Fibroblast of the aortic adventitia (primary cell): ENCODE results near the gene CDC42BPA. TPM values are rescaled to one million over a fixed set of nuclear protein-coding genes. Genes with fewer than 3 reads are reported as not detected.
"Not testable (repeated sequence)": the region's sequence is repeated elsewhere in the genome, so short reads cannot be mapped to it uniquely, and the experiment has no call there.

Experiments used
- DNase-seq: peaks from one replicate; pipeline ENCODE4 v3.0.0-alpha.2; 2010; ENCODE audit warnings: low read depth
- H3K4me3 ChIP-seq: 2 replicates; pipeline ENCODE4 v1.5.1; 2011; ENCODE audit warnings: low read depth, mild to moderate bottlenecking, control low read depth, low read length, moderate library complexity
- CTCF ChIP-seq: IDR thresholded peaks from 2 replicates; pipeline ENCODE4 v1.5.1; 2011; ENCODE audit warnings: mild to moderate bottlenecking, low read length, control low read depth, inconsistent platforms; ENCODE audit not compliant: insufficient read depth
- total RNA-seq: library from RNA; depleted of rRNA; stranded (reverse); fragments of >200 nt; gene quantifications from 2 replicates; pipeline ENCODE4 v1.2.3, GENCODE V29; 2012; ENCODE audit warnings: low replicate concordance

CDC42BPA gene
- total RNA-seq, 1 donor: 82.5 TPM

GRCh38 chr1:227003165-227003564, 315.1 kb downstream of the CDC42BPA start:
- no peak overlapping the region for H3K4me3 ChIP-seq
- no peak for TF ChIP-seq CTCF
- DNase-seq: no peak

DNA sequence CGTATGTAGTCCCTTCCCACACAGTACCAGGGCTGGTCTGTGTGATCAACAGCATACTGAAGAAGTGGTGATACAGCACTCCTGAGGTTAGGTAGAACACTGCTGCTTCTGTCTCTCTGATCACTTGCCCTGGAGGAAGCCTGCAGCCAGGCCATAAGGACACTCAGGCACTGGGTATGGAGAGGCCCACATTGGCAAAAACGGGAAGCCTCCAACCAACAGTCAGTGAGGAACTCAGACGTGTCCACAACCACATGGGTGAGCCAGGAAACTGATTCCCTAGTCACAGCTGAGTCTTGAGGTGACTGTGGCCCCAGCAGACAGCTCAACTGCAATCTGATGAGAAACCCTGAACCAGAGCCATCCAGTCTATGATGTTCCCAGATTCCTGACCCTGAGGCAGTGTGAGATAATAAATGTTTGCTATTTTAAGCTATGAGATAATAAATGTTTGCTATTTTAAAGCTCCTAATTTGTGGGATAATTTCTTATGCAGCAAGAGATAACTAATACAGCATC, 315.7 kb downstream of the CDC42BPA start:
- H3K4me3 ChIP-seq: no peak overlapping the region
- TF ChIP-seq CTCF: no peak

GRCh38 chr1:226999579-226999978, 318.7 kb downstream of the CDC42BPA start:
- H3K4me3 ChIP-seq, DNase-seq: not testable (repeated sequence)

More for the DNA sequence above, 315.7 kb downstream of the CDC42BPA start:
- DNase-seq: no peak

GRCh38 chr1:226995365-226996332, 322.6 kb downstream of the CDC42BPA start:
- no peak overlapping the region for H3K4me3 ChIP-seq
- TF ChIP-seq CTCF: no peak
- DNase-seq: no peak

- H3K4me3 ChIP-seq: no peak overlapping the region
- no peak for TF ChIP-seq CTCF
- no peak for DNase-seq
These were observed 323.5 kb downstream of the CDC42BPA start for GRCh38 chr1:226994586-226995364.

GRCh38 chr1:226993814-226994585, 324.3 kb downstream of the CDC42BPA start:
- H3K4me3 ChIP-seq: no peak overlapping the region
- TF ChIP-seq CTCF: no peak
- peak; percentile 31 for DNase-seq
